ENCODE measurements around the gene SMS. TPM values are rescaled to one million over a fixed set of nuclear protein-coding genes. Genes with fewer than 3 reads are reported as not detected.

Gene SMS
- total and polyA plus RNA-seq, 2 of the 4 experiments (the other 2 are of a cell fraction): 176 to 230 TPM

GRCh38 chrX:22015139-22015750 lies 74.7 kb downstream of the SMS start:
- no peak overlapping the region for H3K4me2 ChIP-seq (ENCODE audit: low read depth, low read length)
- H3K9me1 ChIP-seq (ENCODE audit: insufficient read depth, low read length): no peaks in the 10 kb centered on the region; the same call in 1 of the 2 replicates
- no peak overlapping the region for H2AK9ac ChIP-seq (replicated peaks; ENCODE audit: low read depth, low read length, poor library complexity)
- H3K14ac ChIP-seq (replicated peaks; ENCODE audit: low read depth, low read length): no peak overlapping the region
- no peak overlapping the region for H3K18ac ChIP-seq (ENCODE audit: low read depth, low read length)
- no TSS peak for BruUV-seq (replicated peaks)
- no peak overlapping the region for H3K9ac ChIP-seq (ENCODE audit: low read depth, low read length)
- no CpG with 5 or more reads among the region's 9 CpGs for WGBS, 2 experiments (ENCODE audit: extremely low coverage in 2 of 2, insufficient read length in 1 of 2)
- H3K4me3 ChIP-seq (ENCODE audit: insufficient read depth, low read depth, low read length): no peak overlapping the region
- H2BK120ac ChIP-seq (ENCODE audit: low read depth, low read length): no peak overlapping the region
- no peak overlapping the region for H3K4ac ChIP-seq (ENCODE audit: low read depth, low read length)
- H4K8ac ChIP-seq (ENCODE audit: low read depth in 2 of 2, low read length in 2 of 2): no peak overlapping the region
- TF ChIP-seq CHD1 (IDR thresholded peaks at IDR 0.05; ENCODE audit: low read depth, low read length) (no peak), SMC3 (IDR thresholded peaks at IDR 0.05; ENCODE audit: low read depth, low read length) (no peak), RAD21 (IDR thresholded peaks at IDR 0.05; ENCODE audit: low read length) (no peak), RFX5 (IDR thresholded peaks at IDR 0.05; ENCODE audit: low read depth, low read length) (no peak), RCOR1 (IDR thresholded peaks at IDR 0.05; ENCODE audit: insufficient replicate concordance, low read length) (no peak), BHLHE40 (IDR thresholded peaks at IDR 0.05; ENCODE audit: low read depth, low read length) (no peak), CEBPB (IDR thresholded peaks at IDR 0.05; ENCODE audit: low read depth, low read length) (no peak), MAFK (IDR thresholded peaks at IDR 0.05; ENCODE audit: low read depth, low read length) (no peak), FOS (IDR thresholded peaks at IDR 0.05; ENCODE audit: low read depth, low read length) (no peak), NFE2L2 (IDR thresholded peaks at IDR 0.05; ENCODE audit: low read depth, low read length) (no peak), MAZ (IDR thresholded peaks at IDR 0.05; ENCODE audit: borderline replicate concordance, low read depth, low read length) (no peak), MXI1 (IDR thresholded peaks at IDR 0.05; ENCODE audit: borderline replicate concordance, low read depth, low read length) (no peak), POLR2A (IDR thresholded peaks at IDR 0.05; ENCODE audit: low read depth, low read length) (no peak)
- TF ChIP-seq, protein P1, sequence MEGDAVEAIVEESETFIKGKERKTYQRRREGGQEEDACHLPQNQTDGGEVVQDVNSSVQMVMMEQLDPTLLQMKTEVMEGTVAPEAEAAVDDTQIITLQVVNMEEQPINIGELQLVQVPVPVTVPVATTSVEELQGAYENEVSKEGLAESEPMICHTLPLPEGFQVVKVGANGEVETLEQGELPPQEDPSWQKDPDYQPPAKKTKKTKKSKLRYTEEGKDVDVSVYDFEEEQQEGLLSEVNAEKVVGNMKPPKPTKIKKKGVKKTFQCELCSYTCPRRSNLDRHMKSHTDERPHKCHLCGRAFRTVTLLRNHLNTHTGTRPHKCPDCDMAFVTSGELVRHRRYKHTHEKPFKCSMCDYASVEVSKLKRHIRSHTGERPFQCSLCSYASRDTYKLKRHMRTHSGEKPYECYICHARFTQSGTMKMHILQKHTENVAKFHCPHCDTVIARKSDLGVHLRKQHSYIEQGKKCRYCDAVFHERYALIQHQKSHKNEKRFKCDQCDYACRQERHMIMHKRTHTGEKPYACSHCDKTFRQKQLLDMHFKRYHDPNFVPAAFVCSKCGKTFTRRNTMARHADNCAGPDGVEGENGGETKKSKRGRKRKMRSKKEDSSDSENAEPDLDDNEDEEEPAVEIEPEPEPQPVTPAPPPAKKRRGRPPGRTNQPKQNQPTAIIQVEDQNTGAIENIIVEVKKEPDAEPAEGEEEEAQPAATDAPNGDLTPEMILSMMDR (conservative IDR thresholded peaks at IDR 0.05; ENCODE audit: low read depth, low read length): no peak
- TF ChIP-seq, protein P2, sequence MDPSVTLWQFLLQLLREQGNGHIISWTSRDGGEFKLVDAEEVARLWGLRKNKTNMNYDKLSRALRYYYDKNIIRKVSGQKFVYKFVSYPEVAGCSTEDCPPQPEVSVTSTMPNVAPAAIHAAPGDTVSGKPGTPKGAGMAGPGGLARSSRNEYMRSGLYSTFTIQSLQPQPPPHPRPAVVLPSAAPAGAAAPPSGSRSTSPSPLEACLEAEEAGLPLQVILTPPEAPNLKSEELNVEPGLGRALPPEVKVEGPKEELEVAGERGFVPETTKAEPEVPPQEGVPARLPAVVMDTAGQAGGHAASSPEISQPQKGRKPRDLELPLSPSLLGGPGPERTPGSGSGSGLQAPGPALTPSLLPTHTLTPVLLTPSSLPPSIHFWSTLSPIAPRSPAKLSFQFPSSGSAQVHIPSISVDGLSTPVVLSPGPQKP (IDR thresholded peaks at IDR 0.05; ENCODE audit: borderline replicate concordance, low read depth, low read length): no peak
- TF ChIP-seq, protein P3, sequence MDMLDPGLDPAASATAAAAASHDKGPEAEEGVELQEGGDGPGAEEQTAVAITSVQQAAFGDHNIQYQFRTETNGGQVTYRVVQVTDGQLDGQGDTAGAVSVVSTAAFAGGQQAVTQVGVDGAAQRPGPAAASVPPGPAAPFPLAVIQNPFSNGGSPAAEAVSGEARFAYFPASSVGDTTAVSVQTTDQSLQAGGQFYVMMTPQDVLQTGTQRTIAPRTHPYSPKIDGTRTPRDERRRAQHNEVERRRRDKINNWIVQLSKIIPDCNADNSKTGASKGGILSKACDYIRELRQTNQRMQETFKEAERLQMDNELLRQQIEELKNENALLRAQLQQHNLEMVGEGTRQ (IDR thresholded peaks at IDR 0.05; ENCODE audit: low read depth, low read length): no peak
- no peaks in the 10 kb centered on the region for H3K4me1 ChIP-seq (ENCODE audit: control insufficient read depth, insufficient read depth, low read length)
- no peak overlapping the region for H2BK20ac ChIP-seq (ENCODE audit: low read depth, low read length)
- no peak overlapping the region for H4K5ac ChIP-seq (ENCODE audit: low read depth, low read length)
- H3K9me3 ChIP-seq (ENCODE audit: control insufficient read depth, insufficient read depth, low read length): no peaks in the 10 kb centered on the region
- no peak overlapping the region for H2AK5ac ChIP-seq (ENCODE audit: low read depth, low read length)
- no peak overlapping the region for H2BK15ac ChIP-seq (ENCODE audit: low read depth, low read length)
- H2BK5ac ChIP-seq (ENCODE audit: low read depth, low read length, poor library complexity, severe bottlenecking): no peak overlapping the region
- no peak overlapping the region for H3K23ac ChIP-seq (ENCODE audit: low read depth, low read length)
- H3K79me1 ChIP-seq (ENCODE audit: low read depth in 1 of 2, low read length in 2 of 2): no peaks in the 10 kb centered on the region
- no peak overlapping the region for H2AFZ ChIP-seq (replicated peaks; ENCODE audit: low read length, poor library complexity)
- no peaks in the 10 kb centered on the region for H3K36me3 ChIP-seq (ENCODE audit: control insufficient read depth, insufficient read depth, low read length)
- POLR2A ChIA-PET (ENCODE audit: unreplicated experiment): interaction anchor here (0.7 kb wide), 1 partner anchor 108 kb away, joined by 3 read pairs; no protein-coding TSS in a partner anchor
- H3K27ac ChIP-seq (ENCODE audit: insufficient read depth, low read length): no peak overlapping the region
- in situ Hi-C loops (cut with MboI; ENCODE audit: low sequenced_read_pairs) (no loop called here), intact Hi-C loops (cut with micrococcal nuclease) (no loop called here), dilution Hi-C loops (cut with HindIII; ENCODE audit: low sequenced_read_pairs, unreplicated experiment) (no loop called here)
- no peak overlapping the region for H4K91ac ChIP-seq (ENCODE audit: insufficient read depth, low read depth, low read length)
- DNase-seq: no peak
- H3K56ac ChIP-seq (ENCODE audit: extremely low read depth, insufficient read depth, low read length): no peak overlapping the region
- no peak for ATAC-seq (ENCODE audit: low read depth)
- H4K20me1 ChIP-seq (ENCODE audit: insufficient read depth, low read length): no peaks in the 10 kb centered on the region
- H3K27me3 ChIP-seq (ENCODE audit: control insufficient read depth, insufficient read depth, low read length): no peaks in the 10 kb centered on the region
- CTCF ChIA-PET: interaction anchor here (0.7 kb wide), 1 partner anchor 635 kb away, joined by 3 read pairs; no protein-coding TSS in a partner anchor
